GM08714 (cell line): ENCODE measurements around the gene CMC1.
"Not testable (repeated sequence)": the region's sequence is repeated elsewhere in the genome, so short reads cannot be mapped to it uniquely, and the experiment has no call there.

Experiments used
- H3K4me3 ChIP-seq: fragments of 200-500 bp; sonication (Bioruptor generic); 2 replicates; pipeline ENCODE4 v1.5.1; 2014; ENCODE audit warnings: mild to moderate bottlenecking, low read length, inconsistent platforms
- ZNF274 ChIP-seq: IDR thresholded peaks from 2 replicates; pipeline ENCODE4 v1.6.1; 2012; ENCODE audit warnings: mild to moderate bottlenecking, low read depth, low read length

CMC1 gene

GRCh38 chr3:28267984-28268849, 26.8 kb downstream of the CMC1 start:
- no peak for TF ChIP-seq ZNF274
- H3K4me3 ChIP-seq: no peak overlapping the region

DNA sequence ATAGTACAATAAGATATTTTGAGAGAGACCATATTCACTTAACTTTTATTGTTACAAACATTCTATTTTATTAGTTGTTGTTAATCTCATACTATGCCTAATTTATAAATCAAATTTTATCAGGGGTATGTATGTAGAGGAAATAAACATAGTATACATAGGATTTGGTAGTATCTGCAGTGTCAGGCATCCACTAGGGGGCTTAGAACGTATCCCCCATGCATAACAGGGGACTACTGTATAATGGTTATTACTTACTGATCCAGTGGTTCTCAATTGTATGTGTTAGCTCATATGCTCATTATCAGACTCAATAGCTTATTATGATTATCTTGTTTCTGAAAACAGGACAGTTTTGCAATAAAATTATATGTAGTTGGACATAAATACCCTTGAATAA, 27.6 kb downstream of the CMC1 start:
- no peak overlapping the region for H3K4me3 ChIP-seq
- no peak for TF ChIP-seq ZNF274

DNA sequence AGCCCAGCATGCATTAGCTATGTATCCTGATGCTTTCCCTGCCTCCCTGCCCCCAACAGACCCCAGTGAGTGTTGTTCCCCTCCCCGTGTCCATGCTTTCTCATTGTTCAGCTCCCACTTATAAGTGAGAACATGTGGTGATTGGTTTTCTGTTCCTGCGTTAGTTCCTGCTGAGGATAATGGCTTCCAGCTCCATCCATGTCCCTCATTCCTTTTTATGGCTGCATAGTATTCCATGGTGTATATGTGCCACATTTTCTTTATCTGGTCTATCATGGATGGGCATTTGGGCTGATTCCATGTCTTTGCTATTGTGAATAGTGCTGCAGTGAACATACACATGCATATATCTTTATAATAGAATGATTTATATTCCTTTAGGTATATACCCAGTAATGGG, 28.5 kb downstream of the CMC1 start:
- H3K4me3 ChIP-seq: not testable (repeated sequence)

GRCh38 chr3:28273837-28274236, 32.4 kb downstream of the CMC1 start:
- no peak for TF ChIP-seq ZNF274
- no peak overlapping the region for H3K4me3 ChIP-seq

- no peak for TF ChIP-seq ZNF274
- no peak overlapping the region for H3K4me3 ChIP-seq
Measured at GRCh38 chr3:28278918-28279317, 37.5 kb downstream of the CMC1 start.

- TF ChIP-seq ZNF274: no peak
Measured at GRCh38 chr3:28279770-28280169, 38.4 kb downstream of the CMC1 start.

GRCh38 chr3:28280781-28281180, 39.4 kb downstream of the CMC1 start:
- no peak overlapping the region for H3K4me3 ChIP-seq
- no peak for TF ChIP-seq ZNF274

More at GRCh38 chr3:28279770-28280169, 38.4 kb downstream of the CMC1 start:
- H3K4me3 ChIP-seq: no peak overlapping the region

DNA sequence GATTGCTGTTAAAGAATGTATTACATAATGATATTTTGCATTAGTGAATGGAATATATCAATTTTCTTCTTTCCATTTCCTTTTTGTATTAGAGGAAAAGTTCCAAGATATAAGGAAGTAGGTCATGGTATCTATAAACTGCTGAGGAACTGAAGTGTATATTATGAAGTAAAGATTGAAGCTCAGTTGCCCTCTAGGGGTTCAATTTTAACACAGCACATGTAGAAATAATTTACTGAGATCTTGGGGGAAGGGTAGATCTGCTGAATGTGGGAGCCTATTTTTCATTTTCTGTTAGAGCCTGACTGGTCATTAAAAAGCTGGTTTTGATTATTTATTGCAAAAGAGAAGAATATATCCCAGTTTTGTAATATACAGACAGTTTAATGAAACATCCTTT, 45.2 kb downstream of the CMC1 start:
- TF ChIP-seq ZNF274: no peak
- no peak overlapping the region for H3K4me3 ChIP-seq

DNA sequence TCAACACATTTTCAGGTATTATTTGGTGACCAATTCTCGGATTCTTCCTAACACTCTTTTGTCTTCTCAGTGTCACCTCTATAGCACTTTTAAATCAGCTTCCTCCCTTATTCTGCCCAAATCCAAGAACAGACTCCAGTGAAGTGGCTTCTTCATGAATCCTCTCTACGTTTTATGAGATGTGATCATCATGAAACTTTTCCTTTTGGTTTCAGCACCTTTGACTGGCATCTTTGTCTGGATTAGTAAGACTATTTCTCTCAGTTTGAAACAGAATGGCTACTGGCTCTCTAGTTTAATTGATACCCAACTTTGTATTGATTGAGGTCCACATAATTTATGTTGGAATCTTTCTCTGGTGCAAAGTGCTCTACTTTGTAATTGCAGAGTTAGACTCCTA, 45.6 kb downstream of the CMC1 start:
- no peak for TF ChIP-seq ZNF274
- H3K4me3 ChIP-seq: no peak overlapping the region

DNA sequence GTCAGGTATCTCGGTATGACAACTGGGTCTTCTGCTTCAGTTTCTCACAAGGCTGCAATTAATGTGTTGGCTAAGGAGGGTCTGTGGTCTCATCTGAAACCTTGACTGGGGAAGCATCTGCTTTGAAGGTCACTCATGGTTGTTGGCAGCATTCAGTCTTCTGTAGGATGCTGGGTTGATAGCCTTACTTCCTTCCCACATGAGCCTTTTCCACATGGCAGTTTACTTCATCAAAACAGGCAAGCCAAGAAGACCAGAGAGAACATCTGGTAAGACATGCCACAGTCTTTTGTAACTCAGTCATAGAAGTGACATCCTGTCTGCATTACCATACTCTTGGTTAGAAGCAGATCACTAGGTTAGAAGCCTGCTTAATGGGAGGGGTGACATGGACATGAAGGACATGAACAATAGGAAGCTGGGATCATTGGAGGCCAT, 49.5 kb downstream of the CMC1 start:
- no peak overlapping the region for H3K4me3 ChIP-seq
- TF ChIP-seq ZNF274: no peak

DNA sequence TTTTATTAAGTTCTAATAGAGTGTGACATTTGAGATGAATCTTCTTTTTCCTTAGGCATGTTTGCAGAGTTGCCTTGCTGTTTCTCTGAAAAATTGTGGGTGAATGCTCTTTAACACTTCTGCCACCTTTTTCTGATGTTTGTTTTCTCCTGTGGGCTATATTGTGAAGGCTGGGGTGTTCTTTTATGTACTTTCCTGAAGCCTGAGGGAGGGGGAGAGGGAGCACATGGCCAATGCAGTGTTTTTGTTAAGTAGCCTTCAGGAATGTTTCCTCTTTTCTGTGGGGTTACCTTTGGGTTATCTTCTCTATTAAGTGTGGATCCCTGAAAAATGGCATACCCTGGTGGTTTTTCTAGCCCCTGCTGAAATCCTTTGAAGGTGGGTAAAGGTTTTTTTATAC, 50.2 kb downstream of the CMC1 start:
- H3K4me3 ChIP-seq: no peak overlapping the region
- no peak for TF ChIP-seq ZNF274

GRCh38 chr3:28292622-28293021, 51.2 kb downstream of the CMC1 start:
- no peak for TF ChIP-seq ZNF274
- no peak overlapping the region for H3K4me3 ChIP-seq

DNA sequence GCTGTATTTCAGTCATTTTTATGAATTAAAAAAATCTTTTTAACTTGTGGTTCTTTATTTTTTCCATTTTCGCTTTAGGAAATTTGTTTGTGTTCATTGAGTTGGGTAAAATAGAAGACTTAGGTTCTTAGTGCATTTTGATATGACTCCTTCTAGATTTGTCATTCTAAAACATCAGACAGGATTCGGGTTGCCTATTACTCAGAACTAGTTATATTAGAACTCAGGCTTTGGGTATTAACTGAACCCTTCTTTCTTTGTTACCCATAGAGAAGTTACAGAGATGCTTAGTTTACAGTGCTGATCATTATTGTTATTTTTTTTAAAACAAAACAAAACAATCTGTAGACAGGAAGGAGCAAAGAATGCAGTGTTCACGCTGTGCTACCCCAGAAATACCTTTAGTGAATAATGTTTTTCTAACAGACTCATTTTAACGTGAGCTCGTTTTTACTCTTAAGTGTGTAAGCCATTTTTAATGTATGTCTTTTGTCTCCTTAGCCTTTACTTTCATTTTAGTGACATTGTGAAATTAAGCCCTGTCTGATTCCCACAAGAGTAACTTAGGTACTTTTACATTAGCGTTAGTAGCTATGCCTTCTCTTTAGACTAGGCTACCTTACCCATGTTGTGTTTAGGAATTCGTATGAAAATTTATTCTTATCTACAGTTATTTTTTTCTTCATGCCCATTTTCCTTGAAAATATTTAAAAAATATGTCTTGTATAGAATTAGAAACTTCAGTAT, 53.4 kb downstream of the CMC1 start:
- no peak for TF ChIP-seq ZNF274
- no peak overlapping the region for H3K4me3 ChIP-seq

GRCh38 chr3:28295898-28296490, 54.6 kb downstream of the CMC1 start:
- no peak overlapping the region for H3K4me3 ChIP-seq
- TF ChIP-seq ZNF274: no peak

DNA sequence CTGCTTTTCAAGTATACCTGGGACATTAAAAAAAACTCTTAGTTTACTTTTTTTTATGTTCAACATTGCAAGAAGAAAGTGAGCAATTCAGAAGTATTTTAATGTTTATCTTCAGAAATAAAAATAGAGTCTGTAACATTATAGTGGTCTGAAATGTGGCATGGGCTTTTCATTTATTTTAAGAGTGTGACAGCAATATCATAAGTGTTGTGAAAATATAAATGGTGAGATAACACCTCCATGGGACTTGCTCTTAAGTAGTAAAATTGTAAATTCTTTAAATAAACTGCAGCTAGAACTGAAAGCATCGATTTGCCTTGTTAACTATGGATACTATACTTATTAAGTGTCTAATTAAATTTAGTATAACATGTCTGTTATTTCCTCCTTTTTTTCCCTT, 58.3 kb downstream of the CMC1 start:
- TF ChIP-seq ZNF274: no peak
- no peak overlapping the region for H3K4me3 ChIP-seq
